DND-41 (cell line): ENCODE results near the gene GSTT2B.
A peak's percentile ranks its signal among the peaks of the same experiment; 100 is the strongest.
"Not testable (repeated sequence)": the region's sequence is repeated elsewhere in the genome, so short reads cannot be mapped to it uniquely, and the experiment has no call there.

Experiments
- ATAC-seq: fragments of 200-7000 bp; cut with Tn5 transposase; 3 replicates; pipeline ENCODE4 v1.9.1; 2021; ENCODE audit warnings: low read depth; ENCODE audit not compliant: insufficient read depth
- DNase-seq: peaks from one replicate; pipeline ENCODE4 v3.0.0-alpha.2; 2020
- H2AFZ ChIP-seq: 2 replicates; pipeline ENCODE4 v1.6.0; 2012; ENCODE audit warnings: low read depth, low read length
- H3K27ac ChIP-seq: 2 replicates; pipeline ENCODE4 v1.5.1; 2012; ENCODE audit warnings: low read length, inconsistent platforms
- H3K27me3 ChIP-seq: fragments of 200-600 bp; sonication (generic); 2 replicates; pipeline ENCODE4 v1.6.0; 2012; ENCODE audit warnings: low read length, mild to moderate bottlenecking, inconsistent platforms; ENCODE audit not compliant: insufficient read depth, poor library complexity
- H3K36me3 ChIP-seq: 2 replicates; pipeline ENCODE4 v1.5.1; 2012; ENCODE audit warnings: low read length, inconsistent platforms; ENCODE audit not compliant: insufficient read depth
- H3K4me1 ChIP-seq: 2 replicates; pipeline ENCODE4 v1.5.1; 2012; ENCODE audit warnings: mild to moderate bottlenecking, low read length; ENCODE audit not compliant: insufficient read depth
- H3K4me2 ChIP-seq: 2 replicates; pipeline ENCODE4 v1.6.0; 2012; ENCODE audit warnings: mild to moderate bottlenecking, moderate library complexity, low read length, inconsistent platforms; ENCODE audit not compliant: insufficient read depth
- H3K4me3 ChIP-seq, 2 experiments: fragments of 200-600 bp in 1 of 2; shearing (Covaris generic) in 1 of 2; 2 replicates each; pipeline ENCODE4 v1.5.1; 2012 to 2016; ENCODE audit warnings: inconsistent platforms in 2 of 2, low read length in 2 of 2, mild to moderate bottlenecking in 2 of 2, low read depth in 1 of 2, moderate library complexity in 1 of 2
- H3K79me2 ChIP-seq: 2 replicates; pipeline ENCODE4 v1.6.0; 2012; ENCODE audit warnings: low read length, inconsistent platforms; ENCODE audit not compliant: insufficient read depth
- H3K9ac ChIP-seq: 2 replicates; pipeline ENCODE4 v1.6.0; 2012; ENCODE audit warnings: low read depth, mild to moderate bottlenecking, inconsistent platforms, low read length, moderate library complexity
- H3K9me3 ChIP-seq: 2 replicates; pipeline ENCODE4 v1.5.1; 2012; ENCODE audit warnings: low read length, moderate library complexity, mild to moderate bottlenecking, inconsistent platforms; ENCODE audit not compliant: insufficient read depth, severe bottlenecking
- H4K20me1 ChIP-seq: 2 replicates; pipeline ENCODE4 v1.6.0; 2012; ENCODE audit warnings: low read length; ENCODE audit not compliant: insufficient read depth
- EZH2 ChIP-seq: IDR thresholded peaks from 3 replicates; pipeline ENCODE4 v1.6.1; 2012; ENCODE audit warnings: borderline replicate concordance, low read depth, mild to moderate bottlenecking, moderate library complexity, low read length, inconsistent platforms; ENCODE audit not compliant: severe bottlenecking
- TF ChIP-seq, protein P1 (sequence below): IDR thresholded peaks from 2 replicates; pipeline ENCODE4 v1.5.1; 2012; ENCODE audit warnings: borderline replicate concordance, low read length, moderate library complexity, mild to moderate bottlenecking; ENCODE audit not compliant: poor library complexity, severe bottlenecking; ENCODE audit errors: extremely low read depth

GSTT2B gene

DNA sequence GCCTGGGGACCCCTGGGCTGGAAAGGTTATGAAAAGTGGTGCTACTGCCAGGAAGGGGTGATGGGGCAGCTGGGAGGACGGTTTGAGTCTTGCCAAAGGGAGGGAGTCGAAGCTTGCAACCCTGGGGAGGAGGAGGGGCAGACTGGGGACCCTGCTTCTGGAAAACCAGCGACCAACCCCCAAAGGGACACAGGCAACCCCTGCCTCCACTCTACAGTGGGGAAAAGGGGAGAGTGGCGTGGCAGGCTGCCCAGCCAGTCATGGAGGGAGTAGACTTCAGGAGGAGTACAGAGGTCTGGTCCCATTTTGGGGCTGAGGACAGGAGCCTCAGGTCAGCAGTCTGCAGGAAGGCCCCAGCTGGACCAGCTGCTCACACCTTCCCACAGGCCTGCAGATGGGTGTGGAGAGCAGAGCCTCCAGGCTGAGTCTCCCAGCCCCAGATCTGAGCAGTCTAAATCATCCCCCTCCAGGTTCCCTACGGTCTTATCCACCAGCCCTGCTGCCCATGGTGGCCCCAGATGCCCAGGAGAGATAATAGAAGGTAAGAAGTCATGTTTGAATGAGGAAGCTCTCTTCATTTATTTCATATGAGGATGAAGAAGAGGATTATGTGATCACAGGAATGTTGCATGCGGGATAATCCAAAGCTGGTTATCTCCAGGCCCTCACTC lies 10.0 kb upstream of the GSTT2B start:
- H3K4me2 ChIP-seq, result peak overlapping the region; percentile 27; the same call in 1 of the 2 replicates
- H2AFZ ChIP-seq, result no peak overlapping the region
- no peak for ATAC-seq

DNA sequence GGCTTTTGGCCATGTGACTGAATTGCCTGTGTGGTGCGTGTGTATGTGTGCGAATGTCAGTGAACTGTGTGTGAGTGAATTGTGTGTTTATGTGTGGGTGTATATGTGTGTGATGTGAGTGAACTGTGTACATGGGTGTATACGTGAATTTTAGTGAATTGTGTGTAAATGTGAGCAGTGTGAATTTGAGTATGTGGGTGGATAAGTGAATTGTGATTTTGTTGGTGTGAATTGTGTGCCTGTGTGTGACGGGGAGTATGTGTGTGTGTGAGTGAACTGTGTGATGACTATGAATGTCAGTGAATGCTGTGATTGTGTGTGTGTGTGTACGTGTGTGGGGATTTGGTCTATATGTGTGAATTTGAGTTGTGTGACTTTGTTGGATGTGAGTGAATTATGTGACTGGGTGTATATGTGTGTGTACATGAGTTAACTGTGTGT lies 9.2 kb upstream of the GSTT2B start:
- no peak overlapping the region for H3K4me3 ChIP-seq
- TF ChIP-seq, protein P1, sequence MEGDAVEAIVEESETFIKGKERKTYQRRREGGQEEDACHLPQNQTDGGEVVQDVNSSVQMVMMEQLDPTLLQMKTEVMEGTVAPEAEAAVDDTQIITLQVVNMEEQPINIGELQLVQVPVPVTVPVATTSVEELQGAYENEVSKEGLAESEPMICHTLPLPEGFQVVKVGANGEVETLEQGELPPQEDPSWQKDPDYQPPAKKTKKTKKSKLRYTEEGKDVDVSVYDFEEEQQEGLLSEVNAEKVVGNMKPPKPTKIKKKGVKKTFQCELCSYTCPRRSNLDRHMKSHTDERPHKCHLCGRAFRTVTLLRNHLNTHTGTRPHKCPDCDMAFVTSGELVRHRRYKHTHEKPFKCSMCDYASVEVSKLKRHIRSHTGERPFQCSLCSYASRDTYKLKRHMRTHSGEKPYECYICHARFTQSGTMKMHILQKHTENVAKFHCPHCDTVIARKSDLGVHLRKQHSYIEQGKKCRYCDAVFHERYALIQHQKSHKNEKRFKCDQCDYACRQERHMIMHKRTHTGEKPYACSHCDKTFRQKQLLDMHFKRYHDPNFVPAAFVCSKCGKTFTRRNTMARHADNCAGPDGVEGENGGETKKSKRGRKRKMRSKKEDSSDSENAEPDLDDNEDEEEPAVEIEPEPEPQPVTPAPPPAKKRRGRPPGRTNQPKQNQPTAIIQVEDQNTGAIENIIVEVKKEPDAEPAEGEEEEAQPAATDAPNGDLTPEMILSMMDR, result no peak
- no peak for TF ChIP-seq EZH2
- peaks cover 30% of the 10 kb centered on the region for H3K79me2 ChIP-seq
- no peak for ATAC-seq
- no peaks in the 10 kb centered on the region for H3K27me3 ChIP-seq
- H3K27ac ChIP-seq, result no peak overlapping the region
- H2AFZ ChIP-seq, result no peak overlapping the region
- DNase-seq, result no peak
- no peak overlapping the region for H3K9ac ChIP-seq
- peaks cover 26% of the 10 kb centered on the region for H4K20me1 ChIP-seq
- no peaks in the 10 kb centered on the region for H3K9me3 ChIP-seq
- H3K4me2 ChIP-seq, result peak overlapping the region; percentile 31; the same call in 1 of the 2 replicates
- H3K4me1 ChIP-seq, result peaks cover 31% of the 10 kb centered on the region
- H3K36me3 ChIP-seq, result peaks cover 31% of the 10 kb centered on the region

More for the DNA sequence above, 10.0 kb upstream of the GSTT2B start:
- H3K4me1 ChIP-seq, result peaks cover 31% of the 10 kb centered on the region
- peaks cover 30% of the 10 kb centered on the region for H3K79me2 ChIP-seq
- no peaks in the 10 kb centered on the region for H3K9me3 ChIP-seq
- H3K9ac ChIP-seq, result no peak overlapping the region
- DNase-seq, result no peak
- TF ChIP-seq EZH2, result no peak
- TF ChIP-seq, protein P1, result no peak
- H4K20me1 ChIP-seq, result peaks cover 26% of the 10 kb centered on the region
- H3K36me3 ChIP-seq, result peaks cover 31% of the 10 kb centered on the region
- no peak overlapping the region for H3K4me3 ChIP-seq
- no peak overlapping the region for H3K27ac ChIP-seq
- no peaks in the 10 kb centered on the region for H3K27me3 ChIP-seq

DNA sequence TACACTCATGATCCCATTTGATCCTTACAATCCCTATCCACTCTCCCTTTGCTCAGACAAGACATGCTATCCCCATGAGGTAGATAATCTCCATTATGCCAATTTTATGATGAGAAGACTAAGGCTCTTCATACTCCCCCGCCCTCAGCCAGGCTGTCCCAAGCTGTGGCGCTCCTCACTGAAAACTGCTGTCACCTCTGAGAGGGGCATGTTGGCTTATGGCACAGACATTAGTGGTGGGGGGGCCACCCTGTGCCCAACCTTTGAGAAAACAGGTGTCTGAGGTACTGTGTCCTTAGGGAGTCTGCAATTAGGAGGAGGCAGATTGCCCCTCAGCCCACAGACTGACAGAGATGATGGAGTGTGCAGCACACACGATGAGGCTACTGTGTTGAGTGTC lies 8.1 kb upstream of the GSTT2B start:
- Histone ChIP-seq H3K4me3 (no peak overlapping the region), H4K20me1 (peaks cover 26% of the 10 kb centered on the region), H3K9me3 (no peaks in the 10 kb centered on the region), H3K4me2 (peak overlapping the region; percentile 31), H3K9ac (no peak overlapping the region), H3K4me1 (peaks cover 29% of the 10 kb centered on the region), H3K27ac (no peak overlapping the region), H3K79me2 (peaks cover 30% of the 10 kb centered on the region), H3K27me3 (no peaks in the 10 kb centered on the region), H3K36me3 (peaks cover 31% of the 10 kb centered on the region), H2AFZ (no peak overlapping the region)
- ATAC-seq, result no peak
- no peak for DNase-seq
- TF ChIP-seq, protein P1, result no peak
- TF ChIP-seq EZH2, result no peak

DNA sequence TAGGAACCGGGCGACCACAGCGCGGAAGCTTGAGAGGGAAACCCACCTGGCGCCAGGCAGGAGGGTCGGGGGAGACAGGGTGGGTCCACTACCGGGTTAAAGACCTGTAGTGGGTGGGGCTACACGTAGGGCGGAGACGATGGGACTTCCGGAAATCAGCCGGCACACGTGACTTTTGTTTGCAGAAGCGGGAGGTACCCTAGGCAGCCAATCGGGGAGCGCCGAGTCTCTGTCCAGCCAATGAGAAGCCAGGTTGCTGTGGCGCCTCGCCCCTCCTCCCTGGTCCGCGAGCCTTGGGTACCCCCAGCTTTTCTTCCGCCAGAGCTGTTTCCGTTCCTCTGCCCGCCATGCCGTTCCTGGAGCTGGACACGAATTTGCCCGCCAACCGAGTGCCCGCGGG lies 5.6 kb upstream of the GSTT2B start, which contains the start of gene DDTL:
TSS of gene DDTL (plus strand) at position 321 of the 400 bp plus-strand sequence. CDS start at position 348, 27 bp downstream.
- H3K9ac ChIP-seq, H3K9me3 ChIP-seq, H3K4me3 ChIP-seq, H3K4me2 ChIP-seq, H3K27me3 ChIP-seq, DNase-seq, H2AFZ ChIP-seq, H3K27ac ChIP-seq: not testable (repeated sequence)
- peak; percentile 98 for ATAC-seq
- Histone ChIP-seq H3K4me1 (peaks cover 25% of the 10 kb centered on the region), H3K36me3 (peaks cover 26% of the 10 kb centered on the region), H3K79me2 (peaks cover 26% of the 10 kb centered on the region), H4K20me1 (peaks cover 22% of the 10 kb centered on the region)

DNA sequence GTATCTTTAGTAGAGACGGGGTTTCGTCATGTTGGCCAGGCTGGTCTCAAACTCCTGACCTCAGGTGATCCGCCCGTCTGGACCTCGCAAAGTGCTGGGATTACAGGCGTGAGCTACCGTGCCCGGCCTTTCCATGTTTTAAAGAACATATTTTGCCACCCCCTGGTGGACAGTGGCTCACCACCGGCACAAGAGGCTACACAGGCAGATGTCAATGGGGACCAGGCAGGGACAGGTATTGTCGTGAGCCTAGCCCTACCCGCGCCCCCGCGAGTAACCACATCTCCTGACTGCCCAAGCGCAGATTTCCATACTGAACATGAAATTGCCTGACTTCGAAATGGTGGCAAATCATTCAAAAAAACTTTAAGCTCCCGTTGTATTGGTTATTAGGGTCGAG lies 5.1 kb upstream of the GSTT2B start:
- peaks cover 22% of the 10 kb centered on the region for H3K4me1 ChIP-seq
- H3K4me3 ChIP-seq, H3K27ac ChIP-seq, ATAC-seq, DNase-seq, H3K9ac ChIP-seq, H3K9me3 ChIP-seq, H3K27me3 ChIP-seq, H2AFZ ChIP-seq, H3K4me2 ChIP-seq: not testable (repeated sequence)
- peaks cover 22% of the 10 kb centered on the region for H3K79me2 ChIP-seq
- peaks cover 18% of the 10 kb centered on the region; the same call in 1 of the 2 replicates for H4K20me1 ChIP-seq
- H3K36me3 ChIP-seq, result peaks cover 21% of the 10 kb centered on the region
